Measurements from ENCODE around the gene IFI27L1. TPM values are rescaled to one million over a fixed set of nuclear protein-coding genes. Genes with fewer than 3 reads are reported as not detected.

IFI27L1 gene
- total RNA-seq, 3 donors from 2014 or later (not counting 1 experiment from before 2014, with no cell fraction given): 10.1 to 15.1 (median 12.1) TPM

DNA sequence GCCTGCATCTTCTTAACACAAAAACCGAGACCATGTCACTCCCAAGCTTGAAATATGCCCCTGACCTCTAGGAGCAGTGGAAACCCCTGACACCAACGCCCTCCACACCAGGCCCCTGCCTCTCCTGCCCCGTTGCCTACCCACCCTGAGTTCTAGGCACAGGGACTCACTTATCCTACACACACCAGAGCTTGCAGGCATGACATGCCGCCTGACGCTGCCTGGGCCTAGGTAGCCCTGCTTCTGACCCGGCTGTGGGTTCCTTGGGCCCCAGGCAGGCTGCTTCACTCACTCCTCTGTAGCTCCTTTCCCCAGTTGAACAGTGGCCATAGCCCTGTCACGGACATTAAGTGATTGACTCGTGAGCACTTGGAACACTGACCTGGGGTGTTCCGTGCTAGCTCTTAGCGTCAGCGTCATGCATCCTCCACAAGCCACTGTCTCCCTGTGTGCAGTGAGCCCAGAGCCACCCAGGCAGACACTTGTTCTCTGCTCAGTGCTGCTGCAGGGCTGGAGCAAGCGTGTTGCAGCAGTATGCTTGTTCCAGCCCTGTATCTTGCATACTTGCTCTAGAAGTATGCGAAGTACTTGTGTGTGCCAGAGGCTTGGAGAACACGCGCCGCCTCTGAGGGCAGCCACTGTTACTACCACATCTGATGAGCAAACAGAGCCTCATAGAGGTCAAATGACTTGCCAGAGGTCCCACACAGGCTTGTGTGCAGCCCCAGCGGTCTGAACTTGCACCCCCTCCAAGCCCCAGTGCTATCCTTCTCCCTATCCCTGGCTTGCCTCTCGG lies 39.4 kb upstream of the IFI27L1 start:
- Mint-ChIP-seq H3K27ac (no peak overlapping the region), H3K4me3 (no peak overlapping the region)
- ATAC-seq: no peak

DNA sequence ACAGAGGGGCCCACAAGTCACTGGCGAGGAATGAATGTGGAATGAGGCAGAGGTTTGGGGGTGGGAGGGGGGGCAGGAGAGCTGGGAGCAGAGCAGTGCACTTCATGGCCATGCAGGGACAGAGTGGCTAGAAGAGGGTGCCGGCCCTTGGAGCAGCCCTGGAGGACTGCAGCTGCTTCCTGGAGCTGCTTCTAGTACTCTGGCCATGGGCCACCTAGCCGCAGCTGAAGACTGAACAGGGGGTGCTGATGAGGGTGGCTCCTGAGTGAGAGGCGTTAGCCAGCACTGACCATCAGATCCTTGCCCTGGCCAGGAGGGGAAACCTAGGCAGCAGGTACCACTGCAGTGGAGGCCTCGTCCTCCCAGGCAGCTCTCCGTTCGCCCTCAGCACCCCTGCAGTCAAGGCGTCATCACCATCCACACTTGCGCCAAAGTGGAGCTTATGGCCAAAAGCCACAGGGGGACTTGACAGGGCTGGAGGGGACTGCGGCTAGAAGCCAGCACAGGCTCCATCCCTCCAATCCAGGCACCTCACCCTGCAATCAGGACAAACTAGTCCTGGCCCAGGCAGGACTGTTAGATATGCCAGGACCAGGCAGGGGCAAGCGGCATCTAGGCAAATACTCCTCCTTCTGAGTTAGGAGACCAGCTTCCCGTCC lies 38.5 kb upstream of the IFI27L1 start:
- WGBS (ENCODE audit: insufficient coverage): 90% methylated on average over 12 of the region's 12 CpGs
- Histone ChIP-seq H3K4me1 (ENCODE audit: control insufficient read depth, insufficient read depth, low read length) (no peaks in the 10 kb centered on the region), H3K27me3 (ENCODE audit: control insufficient read depth, insufficient read depth, low read length) (no peaks in the 10 kb centered on the region), H3K9me3 (ENCODE audit: control insufficient read depth, insufficient read depth, low read length) (no peaks in the 10 kb centered on the region), H3K27ac (ENCODE audit: low read length) (no peak overlapping the region), H3K36me3 (ENCODE audit: control insufficient read depth, insufficient read depth, low read length) (peaks cover 12% of the 10 kb centered on the region), H3K4me3 (ENCODE audit: low read length) (no peak overlapping the region)
- intact Hi-C loops (cut with micrococcal nuclease): no loop called here
- H3K4me3 Mint-ChIP-seq: no peak overlapping the region
- H3K27ac Mint-ChIP-seq: no peak overlapping the region
- no peaks in the 10 kb centered on the region for H3K4me1 Mint-ChIP-seq
- H3K36me3 Mint-ChIP-seq: peaks cover 9% of the 10 kb centered on the region
- ATAC-seq (peak in 1 of 3 donors; percentile 1), DNase-seq (no peak)
- TF ChIP-seq, protein P1, sequence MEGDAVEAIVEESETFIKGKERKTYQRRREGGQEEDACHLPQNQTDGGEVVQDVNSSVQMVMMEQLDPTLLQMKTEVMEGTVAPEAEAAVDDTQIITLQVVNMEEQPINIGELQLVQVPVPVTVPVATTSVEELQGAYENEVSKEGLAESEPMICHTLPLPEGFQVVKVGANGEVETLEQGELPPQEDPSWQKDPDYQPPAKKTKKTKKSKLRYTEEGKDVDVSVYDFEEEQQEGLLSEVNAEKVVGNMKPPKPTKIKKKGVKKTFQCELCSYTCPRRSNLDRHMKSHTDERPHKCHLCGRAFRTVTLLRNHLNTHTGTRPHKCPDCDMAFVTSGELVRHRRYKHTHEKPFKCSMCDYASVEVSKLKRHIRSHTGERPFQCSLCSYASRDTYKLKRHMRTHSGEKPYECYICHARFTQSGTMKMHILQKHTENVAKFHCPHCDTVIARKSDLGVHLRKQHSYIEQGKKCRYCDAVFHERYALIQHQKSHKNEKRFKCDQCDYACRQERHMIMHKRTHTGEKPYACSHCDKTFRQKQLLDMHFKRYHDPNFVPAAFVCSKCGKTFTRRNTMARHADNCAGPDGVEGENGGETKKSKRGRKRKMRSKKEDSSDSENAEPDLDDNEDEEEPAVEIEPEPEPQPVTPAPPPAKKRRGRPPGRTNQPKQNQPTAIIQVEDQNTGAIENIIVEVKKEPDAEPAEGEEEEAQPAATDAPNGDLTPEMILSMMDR (IDR thresholded peaks at IDR 0.05): no peak
- H3K9me3 Mint-ChIP-seq: no peaks in the 10 kb centered on the region
- H3K27me3 Mint-ChIP-seq (ENCODE audit: low read depth in 2 of 2): no peaks in the 10 kb centered on the region

More for the DNA sequence above, 39.4 kb upstream of the IFI27L1 start:
- WGBS (ENCODE audit: insufficient coverage): 91% methylated on average over 18 of the region's 18 CpGs
- H3K4me3 ChIP-seq (ENCODE audit: low read length): no peak overlapping the region
- H3K36me3 Mint-ChIP-seq: peaks cover 9% of the 10 kb centered on the region
- intact Hi-C loops (cut with micrococcal nuclease): no loop called here
- H3K9me3 ChIP-seq (ENCODE audit: control insufficient read depth, insufficient read depth, low read length): no peaks in the 10 kb centered on the region
- no peak for DNase-seq
- no peaks in the 10 kb centered on the region for H3K9me3 Mint-ChIP-seq
- TF ChIP-seq, protein P1 (IDR thresholded peaks at IDR 0.05): no peak
- peaks cover 1 to 2% of the 10 kb centered on the region in 2 donors for H3K27me3 Mint-ChIP-seq (ENCODE audit: low read depth in 2 of 2)
- H3K4me1 ChIP-seq (ENCODE audit: control insufficient read depth, insufficient read depth, low read length): no peaks in the 10 kb centered on the region
- peaks cover 8% of the 10 kb centered on the region for H3K36me3 ChIP-seq (ENCODE audit: control insufficient read depth, insufficient read depth, low read length)
- H3K27me3 ChIP-seq (ENCODE audit: control insufficient read depth, insufficient read depth, low read length): no peaks in the 10 kb centered on the region
- H3K4me1 Mint-ChIP-seq: peaks cover 2% of the 10 kb centered on the region in 2 donors
- H3K27ac ChIP-seq (ENCODE audit: low read length): no peak overlapping the region

DNA sequence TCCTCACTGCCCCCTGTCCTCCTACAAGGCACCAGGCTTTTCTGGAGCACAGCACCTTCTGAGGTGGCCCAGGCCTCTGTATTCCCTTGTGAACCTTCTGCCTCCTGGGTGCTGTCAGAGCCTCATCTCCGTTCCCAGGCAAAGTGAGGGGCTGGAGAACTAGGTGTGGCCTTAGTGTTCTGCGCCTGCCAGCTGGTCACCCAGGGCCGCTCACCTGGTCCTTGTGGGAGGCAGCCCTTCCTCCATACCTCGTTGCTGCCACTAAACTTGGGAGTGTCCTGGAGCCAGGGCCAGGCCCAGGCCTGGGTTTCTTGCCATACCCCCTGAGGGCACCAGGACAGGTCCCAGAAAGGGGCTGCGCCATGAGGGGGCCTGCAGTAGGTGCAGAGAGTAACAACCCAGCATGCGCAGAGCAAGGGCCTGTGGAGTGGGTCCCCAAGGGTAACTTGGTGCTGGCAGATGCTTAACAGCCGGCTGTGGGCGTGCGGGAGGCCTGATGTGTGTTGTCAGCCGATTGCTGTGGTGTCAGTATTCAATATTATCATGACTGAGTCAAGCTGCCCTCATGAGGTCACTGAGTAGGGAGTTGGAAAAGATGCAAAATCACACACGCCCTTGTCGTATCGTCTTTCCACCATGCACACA lies 37.9 kb upstream of the IFI27L1 start:
- H3K9me3 Mint-ChIP-seq: no peaks in the 10 kb centered on the region
- Histone ChIP-seq H3K27ac (ENCODE audit: low read length) (no peak overlapping the region), H3K36me3 (ENCODE audit: control insufficient read depth, insufficient read depth, low read length) (peaks cover 19% of the 10 kb centered on the region), H3K27me3 (ENCODE audit: control insufficient read depth, insufficient read depth, low read length) (no peaks in the 10 kb centered on the region), H3K9me3 (ENCODE audit: control insufficient read depth, insufficient read depth, low read length) (no peaks in the 10 kb centered on the region), H3K4me3 (ENCODE audit: low read length) (no peak overlapping the region), H3K4me1 (ENCODE audit: control insufficient read depth, insufficient read depth, low read length) (no peaks in the 10 kb centered on the region)
- ATAC-seq (peak in 1 of 3 donors; percentile 9), DNase-seq (no peak)
- H3K27me3 Mint-ChIP-seq (ENCODE audit: low read depth in 2 of 2): no peaks in the 10 kb centered on the region
- H3K4me3 Mint-ChIP-seq: no peak overlapping the region
- 95% methylated on average over 10 of the region's 13 CpGs for WGBS (ENCODE audit: insufficient coverage)
- TF ChIP-seq, protein P1 (IDR thresholded peaks at IDR 0.05): no peak
- H3K4me1 Mint-ChIP-seq: no peaks in the 10 kb centered on the region
- peak overlapping the region in 1 of 2 donors; percentile 47 for H3K27ac Mint-ChIP-seq
- intact Hi-C loops (cut with micrococcal nuclease): no loop called here
- H3K36me3 Mint-ChIP-seq: peaks cover 13% of the 10 kb centered on the region

Data from natural killer cell (primary cell).